Erythroblast (primary cell): ENCODE measurements around the gene LRRC10B.
"Not testable (repeated sequence)": the region's sequence is repeated elsewhere in the genome, so short reads cannot be mapped to it uniquely, and the experiment has no call there.

Experiments
- DNase-seq, 2 experiments: peaks; one replicate each; lab custom pipeline; 2025; lab: John Stamatoyannopoulos, UW
- GATA1 ChIP-seq: IDR thresholded peaks from 2 replicates; pipeline ENCODE4 v1.6.1; 2011; ENCODE audit warnings: low read depth, mild to moderate bottlenecking, control low read depth, low read length, moderate library complexity
- POLR2A ChIP-seq: IDR thresholded peaks from 2 replicates; pipeline ENCODE4 v1.6.1; 2011; ENCODE audit warnings: mild to moderate bottlenecking, low read length

Gene LRRC10B

DNA sequence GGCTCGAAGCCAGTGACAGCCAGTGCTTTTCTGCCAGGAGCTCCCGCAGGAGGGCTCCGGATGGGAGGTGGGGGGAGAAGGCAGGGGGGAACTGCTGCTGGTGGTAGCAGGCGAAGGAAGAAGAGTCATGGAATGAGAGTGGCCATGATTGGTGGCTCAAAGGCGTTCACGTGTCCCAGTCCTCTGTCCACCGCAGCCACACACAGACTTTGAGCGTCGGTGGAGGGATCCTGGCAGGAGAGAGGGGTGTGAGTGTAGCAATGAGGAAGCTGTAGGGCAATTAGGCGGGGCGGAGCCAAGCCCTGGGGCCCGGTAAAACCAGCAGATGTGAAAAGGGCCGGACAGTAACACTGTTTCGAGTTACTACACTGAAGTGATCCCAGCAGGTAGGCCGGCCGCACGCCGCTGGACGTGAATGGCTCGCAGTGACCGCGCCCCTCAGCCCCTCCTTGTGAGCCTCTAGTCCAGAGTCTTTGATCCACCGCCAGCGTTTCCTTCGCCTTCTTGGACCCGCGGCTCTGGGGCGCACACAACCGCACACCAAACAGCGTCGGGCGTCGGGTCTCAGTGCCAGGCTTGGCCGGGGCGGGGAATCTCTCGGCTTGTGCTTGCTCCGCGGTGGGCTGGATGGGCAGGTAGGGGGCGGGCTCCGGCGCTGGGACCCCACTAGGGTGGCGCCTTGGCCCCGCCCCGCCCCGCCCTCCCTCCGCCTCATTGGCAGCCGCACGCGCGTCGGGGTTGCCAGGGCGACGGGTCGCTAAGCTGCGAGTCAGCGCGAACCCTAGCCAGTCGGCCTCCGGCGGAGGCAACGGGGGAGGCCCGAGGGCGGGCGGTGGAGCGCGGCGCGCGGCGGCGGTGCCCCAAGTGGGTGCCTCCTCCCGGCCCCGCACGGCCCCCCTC is at the start of gene LRRC10B:
Gene LRRC10B (plus strand): TSS at position 788 of the 900 bp plus-strand sequence. CDS start 250 bp downstream, outside the sequence.
- DNase-seq = peak in 1 of 2 experiments; percentile 22
- TF ChIP-seq GATA1 (no peak), POLR2A (no peak)

DNA sequence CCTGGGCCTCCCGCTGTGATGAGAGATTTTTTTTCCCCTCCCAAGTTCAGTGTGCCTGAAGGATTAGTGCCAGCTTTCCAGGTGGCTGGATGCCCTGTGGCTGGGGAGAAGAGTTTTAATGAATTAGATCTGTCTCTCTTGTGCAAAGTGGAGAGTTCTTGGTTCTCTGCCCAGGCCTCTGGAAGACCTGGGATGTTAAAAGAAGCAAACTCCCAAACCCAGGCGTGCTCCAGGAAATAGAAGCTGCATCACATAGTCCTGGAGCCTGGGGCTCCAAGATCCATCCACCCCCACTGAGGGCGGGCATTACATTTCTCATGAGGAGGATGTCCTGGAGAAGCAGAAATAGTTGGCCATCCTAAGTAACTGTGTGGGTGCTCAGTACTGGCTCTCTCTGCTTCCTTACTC is 48.1 kb upstream of the LRRC10B start:
- TF ChIP-seq GATA1 = no peak
- no peak for TF ChIP-seq POLR2A
- DNase-seq = no peak

DNA sequence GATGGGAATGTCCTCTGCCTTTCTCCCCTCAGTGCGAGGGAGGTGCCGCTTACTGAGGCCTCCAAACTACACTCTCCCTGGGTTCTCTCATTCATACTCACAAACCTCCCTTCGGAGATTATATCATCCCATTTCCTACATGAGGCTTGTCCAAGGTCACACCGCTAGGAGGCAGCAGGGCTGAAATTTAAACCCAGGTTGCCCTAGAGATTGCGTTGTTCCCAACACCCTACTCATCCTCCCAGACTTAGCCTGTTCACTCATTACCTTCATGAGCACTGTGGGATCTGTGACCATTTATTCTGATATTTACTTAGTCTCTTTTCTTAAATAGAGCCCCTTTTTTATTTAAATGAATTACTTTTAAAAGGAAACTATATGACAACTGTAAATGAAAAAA is 47.6 kb upstream of the LRRC10B start:
- DNase-seq = no peak
- TF ChIP-seq GATA1 = no peak
- TF ChIP-seq POLR2A = no peak

DNA sequence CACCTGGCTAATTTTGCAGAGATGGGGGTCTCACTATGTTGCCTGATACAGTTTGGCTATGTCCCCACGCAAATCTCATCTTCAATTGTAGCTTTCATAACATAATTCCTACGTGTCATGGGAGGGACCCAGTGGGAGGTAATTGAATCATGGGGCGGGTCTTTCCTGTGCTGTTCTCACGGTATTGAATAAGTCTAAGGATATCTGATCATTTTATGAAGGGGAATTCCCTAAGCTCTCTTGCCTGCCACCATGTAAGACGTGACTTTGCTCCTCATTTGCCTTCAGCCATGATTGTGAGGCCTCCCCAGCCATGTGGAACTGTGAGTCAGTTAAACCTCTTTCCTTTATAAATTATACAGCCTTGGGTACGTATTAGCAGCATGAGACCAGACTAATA is 40.9 kb upstream of the LRRC10B start:
- DNase-seq = not testable (repeated sequence)

DNA sequence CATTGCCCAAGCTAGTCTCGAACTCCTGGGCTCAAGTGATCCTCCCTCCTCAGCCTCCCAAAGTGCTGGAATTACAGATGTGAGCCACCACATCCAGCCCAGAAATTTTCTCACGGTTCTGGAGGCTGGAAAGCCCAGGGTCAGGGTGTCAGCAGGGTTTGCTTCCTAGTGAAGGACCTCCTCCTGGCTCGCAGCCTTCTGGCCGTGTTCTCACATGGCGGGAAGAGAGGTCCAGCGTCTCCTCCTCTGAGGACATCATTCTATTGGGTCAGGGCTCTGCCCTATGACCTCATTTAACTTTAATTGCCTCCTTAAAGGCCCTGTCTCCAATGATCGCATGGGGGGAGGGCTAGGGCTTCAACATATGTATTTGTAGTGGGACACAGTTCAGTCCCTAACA is 40.5 kb upstream of the LRRC10B start:
- TF ChIP-seq GATA1 (no peak), POLR2A (no peak)
- no peak for DNase-seq

DNA sequence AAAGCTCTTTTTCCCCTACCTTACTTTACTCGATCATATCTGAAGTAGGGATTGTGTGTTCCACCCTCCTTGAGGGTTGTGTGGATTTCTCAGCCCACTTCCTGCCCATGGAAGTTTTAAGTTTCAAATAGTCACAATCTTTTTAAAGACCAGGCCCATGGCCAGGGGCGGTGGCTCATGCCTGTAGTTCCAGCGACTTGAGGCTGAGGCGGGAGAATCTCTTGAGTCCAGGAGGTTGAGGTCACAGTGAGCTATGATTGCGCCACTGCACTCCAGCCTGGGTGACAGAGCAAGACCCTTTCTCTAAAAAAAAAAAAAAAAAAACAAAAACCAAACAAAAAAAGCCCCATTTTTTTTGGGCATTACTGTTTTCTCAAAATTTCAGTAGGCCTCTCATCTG is 36.3 kb upstream of the LRRC10B start:
- no peak for TF ChIP-seq POLR2A
- DNase-seq = peak in 1 of 2 experiments; percentile 20

- DNase-seq = no peak
- TF ChIP-seq POLR2A = no peak
- TF ChIP-seq GATA1 = no peak
Measured at GRCh38 chr11:61472868-61473267, 35.7 kb upstream of the LRRC10B start.

GRCh38 chr11:61473370-61474012 is 35.1 kb upstream of the LRRC10B start:
- DNase-seq = peak; percentile 32 to 38
- no peak for TF ChIP-seq POLR2A
- no peak for TF ChIP-seq GATA1

DNA sequence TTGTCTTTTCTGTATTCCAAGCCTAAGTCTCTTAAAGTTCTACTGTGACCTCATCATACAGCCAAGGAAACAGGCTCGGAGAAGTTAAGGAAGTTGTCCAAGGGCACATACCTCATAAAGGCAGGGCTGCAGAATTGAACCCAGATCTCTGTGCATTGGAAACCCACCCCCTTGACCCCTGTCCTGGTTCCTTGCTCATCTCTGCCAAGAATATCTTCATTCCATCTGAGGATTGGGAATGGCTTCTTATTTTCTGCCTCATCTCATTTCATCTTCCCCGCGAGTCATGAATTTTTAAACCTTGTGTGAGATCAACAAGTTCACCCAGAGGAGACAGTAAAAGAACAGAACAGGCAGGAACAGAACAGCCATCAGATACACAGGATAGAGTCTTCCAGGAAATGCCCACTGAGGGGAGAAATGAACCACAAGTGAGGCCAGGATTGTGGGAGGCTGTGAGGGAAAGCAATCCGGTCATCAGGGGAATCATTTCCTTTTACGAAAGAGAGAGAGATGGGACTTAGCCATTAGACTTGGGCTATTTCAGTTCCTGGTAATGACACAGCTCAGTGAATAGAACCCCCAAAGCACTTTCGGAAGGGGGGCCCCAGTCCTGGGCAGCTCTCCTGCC is 34.4 kb upstream of the LRRC10B start:
- DNase-seq = no peak
- no peak for TF ChIP-seq GATA1
- no peak for TF ChIP-seq POLR2A

DNA sequence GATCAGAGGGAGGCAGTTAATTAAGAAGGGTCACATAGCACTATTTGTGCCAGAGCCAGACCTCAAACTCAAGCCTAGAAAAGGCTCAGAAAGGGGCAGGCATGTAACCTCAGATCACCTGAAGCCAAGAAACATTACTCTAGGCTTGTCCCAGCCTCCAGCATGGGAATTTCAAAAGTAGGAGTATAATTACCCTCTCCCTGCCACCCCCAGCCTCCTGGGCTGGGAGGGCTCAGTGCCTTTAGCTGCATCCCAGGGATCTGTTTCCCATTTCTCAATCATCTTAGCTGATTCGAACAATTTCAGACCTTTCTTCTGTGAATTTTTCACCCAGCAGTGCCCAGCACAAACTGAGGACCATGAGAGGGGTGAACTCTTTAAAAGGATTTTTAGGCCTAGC is 33.1 kb upstream of the LRRC10B start:
- TF ChIP-seq GATA1 (no peak), POLR2A (no peak)
- no peak for DNase-seq

- TF ChIP-seq GATA1 (no peak), POLR2A (no peak)
- DNase-seq = no peak
Measured at GRCh38 chr11:61476371-61476770, 32.2 kb upstream of the LRRC10B start.

- TF ChIP-seq GATA1 = no peak
- no peak for TF ChIP-seq POLR2A
Measured at GRCh38 chr11:61477126-61477525, 31.4 kb upstream of the LRRC10B start.

DNA sequence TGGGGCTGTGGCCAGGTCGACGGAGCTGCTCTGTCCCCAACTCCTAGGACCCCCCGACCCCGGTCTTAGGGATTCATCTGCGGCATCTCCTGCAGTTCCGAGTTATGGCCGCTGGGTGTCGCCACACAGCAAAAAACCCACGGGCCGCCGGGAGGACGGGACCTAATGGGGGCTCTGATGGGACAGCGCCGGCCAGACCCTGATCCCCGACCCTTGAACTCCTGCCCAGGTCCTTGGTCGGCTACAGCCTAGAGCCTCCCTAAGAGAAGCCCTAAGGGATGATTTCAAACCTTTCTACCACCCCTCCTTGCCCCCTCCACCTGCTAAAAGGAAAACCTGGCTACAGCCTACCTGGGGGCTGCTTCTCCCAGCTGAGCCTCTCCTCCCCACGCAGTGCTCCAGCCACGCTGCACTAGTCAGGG is 30.8 kb upstream of the LRRC10B start:
- peak; percentile 44 to 71 for DNase-seq

More at GRCh38 chr11:61477126-61477525, 31.4 kb upstream of the LRRC10B start:
- no peak for DNase-seq

DNA sequence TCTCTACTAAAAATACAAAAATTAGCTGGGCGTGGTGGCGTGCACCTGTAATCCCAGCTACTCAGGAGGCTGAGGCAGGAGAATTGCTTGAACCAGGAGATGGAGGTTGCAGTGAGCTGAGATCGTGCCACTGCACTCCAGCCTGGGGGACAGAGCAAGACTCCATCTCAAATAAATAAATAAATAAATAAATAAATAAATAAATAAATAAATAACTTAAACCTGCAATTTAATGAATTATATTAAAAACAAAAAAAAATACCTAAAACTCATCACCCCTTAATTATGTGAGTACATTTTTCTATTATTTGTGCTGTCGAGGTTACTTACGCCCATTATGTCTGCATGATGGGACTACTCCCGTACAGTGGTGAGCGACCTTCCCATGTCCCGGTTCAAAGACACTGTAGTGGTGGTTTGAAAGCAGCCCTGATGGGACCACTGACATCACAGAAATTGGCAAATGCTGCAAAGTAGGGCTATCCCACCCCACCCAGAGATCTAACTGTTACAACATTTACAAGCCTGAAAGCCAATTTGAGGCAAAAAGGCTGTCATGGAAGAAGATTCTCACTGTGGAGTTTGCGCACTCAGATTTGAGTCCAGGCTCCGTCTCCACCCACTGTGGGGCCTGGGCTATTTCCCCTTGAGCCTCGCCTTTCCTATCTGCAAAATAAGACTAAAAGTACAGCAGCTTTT is 29.0 kb upstream of the LRRC10B start:
- not testable (repeated sequence) for DNase-seq

More for the DNA sequence above, 30.8 kb upstream of the LRRC10B start:
- no peak for TF ChIP-seq POLR2A
- TF ChIP-seq GATA1 = no peak
